Lower leg skin (tissue), 3 donors: ENCODE measurements around the gene ZBTB12.
"Not testable (repeated sequence)": the region's sequence is repeated elsewhere in the genome, so short reads cannot be mapped to it uniquely, and the experiment has no call there.

ENCODE experiments used
- CTCF ChIP-seq, 3 donors: fragments of 450-650 bp; IDR thresholded peaks; one replicate each; pipeline ENCODE4 v1.5.1; 2016; ENCODE audit warnings: antibody characterized with exemption in 3 of 3, mild to moderate bottlenecking in 3 of 3, moderate library complexity in 2 of 3
- POLR2A ChIP-seq, 2 donors: fragments of 450-650 bp; IDR thresholded peaks; one replicate each; pipeline ENCODE4 v1.6.1; 2016 to 2017; ENCODE audit warnings: antibody characterized with exemption in 2 of 2, mild to moderate bottlenecking in 1 of 2, moderate library complexity in 1 of 2

- not testable (repeated sequence) for TF ChIP-seq CTCF, POLR2A (IDR thresholded peaks at IDR 0.05)
These were observed 6.4 kb upstream of the ZBTB12 start for GRCh38 chr6:31908255-31908654.
